T-helper 22 cell (primary cell): Measurements from ENCODE around the gene DIPK1A.

Experiments
- DNase-seq: peaks from one replicate; pipeline ENCODE4 v3.0.0-alpha.2; 2020; ENCODE audit warnings: low read depth

DIPK1A gene

DNA sequence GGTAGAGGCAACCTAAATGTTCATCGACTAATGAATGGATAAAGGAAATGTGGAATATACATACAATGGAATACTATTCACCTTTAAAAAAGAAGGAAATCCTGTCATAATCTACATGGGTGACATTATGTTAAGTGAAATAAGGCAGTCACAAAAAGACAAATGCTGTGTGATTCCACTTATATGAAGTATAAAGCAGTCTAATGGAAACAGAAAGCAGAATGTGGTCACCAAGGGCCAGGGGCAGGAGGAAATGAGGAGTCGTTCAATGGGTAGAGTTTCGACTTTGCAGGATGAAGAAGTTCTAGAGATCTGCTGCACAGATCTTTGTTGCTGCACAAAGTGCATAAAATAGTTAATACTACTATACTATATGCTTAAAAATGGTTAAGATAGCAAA, 7.8 kb downstream of the DIPK1A start:
- DNase-seq = peak; percentile 18

DNA sequence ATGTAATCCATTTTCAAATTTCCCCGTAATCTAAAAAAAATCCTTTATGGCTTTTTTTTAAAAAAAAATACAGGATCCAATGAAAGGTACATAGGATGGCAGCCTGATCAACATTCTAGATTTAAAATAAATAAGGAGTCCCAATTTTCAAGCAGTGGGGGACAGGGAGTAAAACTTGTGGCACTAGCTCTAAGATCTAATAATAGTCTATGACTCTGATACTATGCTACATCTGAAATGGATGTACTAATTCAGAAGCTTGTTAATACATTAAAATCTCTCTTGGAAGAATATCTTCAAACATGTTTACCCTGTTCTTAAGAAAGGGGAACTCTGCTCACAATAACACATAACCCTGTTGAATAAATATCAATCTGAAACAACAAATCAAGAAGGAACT, 8.5 kb downstream of the DIPK1A start:
- no peak for DNase-seq

DNA sequence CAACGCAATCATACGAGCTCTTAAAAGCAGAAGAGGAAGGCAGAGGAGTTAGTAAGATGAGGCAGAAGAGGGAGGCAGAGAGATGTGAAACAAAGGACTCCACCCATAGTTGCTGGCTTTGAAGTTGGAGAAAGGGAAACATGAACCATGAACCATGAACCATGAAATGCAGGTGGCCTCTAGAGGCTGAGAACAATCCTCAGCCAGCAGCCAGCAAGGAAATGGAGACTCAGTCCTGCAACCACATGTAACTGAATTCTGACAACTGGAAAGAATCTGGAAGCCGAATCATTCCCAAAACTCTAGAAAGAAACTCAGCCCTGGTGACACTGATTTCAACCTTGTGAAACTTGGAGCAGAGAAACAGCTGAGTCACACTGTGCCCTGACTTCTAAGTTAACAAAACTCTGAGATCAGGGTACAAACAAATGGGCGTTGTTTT, 10.1 kb downstream of the DIPK1A start:
- DNase-seq = no peak

DNA sequence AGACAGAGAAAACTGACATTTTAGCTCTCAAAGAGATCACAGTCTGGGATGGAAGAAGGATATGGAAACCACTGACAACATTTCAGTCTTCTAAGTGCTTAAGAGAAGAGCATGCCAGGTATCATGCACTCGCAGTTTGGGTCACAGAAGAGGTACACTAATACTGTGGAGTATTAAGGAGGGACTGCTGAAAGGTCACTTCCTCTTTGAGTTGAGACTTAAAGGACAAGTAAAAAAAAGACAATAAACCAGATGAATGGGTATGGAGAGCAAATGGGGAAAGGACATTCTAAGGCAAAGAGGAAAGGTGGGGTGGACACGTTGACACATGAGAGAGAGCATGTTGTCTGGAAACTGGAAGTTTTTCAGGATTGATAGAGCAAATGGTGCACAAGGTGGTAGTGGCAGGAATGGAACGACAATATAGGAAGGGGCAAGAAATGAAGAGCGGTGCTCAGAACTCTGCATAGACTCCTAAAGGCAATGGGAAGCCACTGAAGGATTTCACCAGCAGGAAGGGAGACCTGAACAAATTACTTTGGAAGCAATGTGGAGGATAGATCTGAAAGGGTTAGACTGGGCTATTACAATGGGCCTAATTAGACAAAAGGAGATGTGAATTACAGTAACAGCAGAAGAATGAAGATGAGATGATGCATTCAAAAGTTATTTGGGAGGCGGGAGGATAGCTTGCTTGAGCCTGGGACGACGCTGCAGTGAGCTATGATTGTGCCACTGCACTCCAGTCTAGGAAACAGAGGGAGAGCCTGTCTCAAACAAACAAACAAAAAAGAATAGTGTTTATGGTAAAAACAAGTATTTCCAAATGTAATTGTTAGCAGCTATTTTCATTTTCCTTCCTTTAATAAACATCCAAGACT, 11.1 kb downstream of the DIPK1A start:
- DNase-seq = no peak

DNA sequence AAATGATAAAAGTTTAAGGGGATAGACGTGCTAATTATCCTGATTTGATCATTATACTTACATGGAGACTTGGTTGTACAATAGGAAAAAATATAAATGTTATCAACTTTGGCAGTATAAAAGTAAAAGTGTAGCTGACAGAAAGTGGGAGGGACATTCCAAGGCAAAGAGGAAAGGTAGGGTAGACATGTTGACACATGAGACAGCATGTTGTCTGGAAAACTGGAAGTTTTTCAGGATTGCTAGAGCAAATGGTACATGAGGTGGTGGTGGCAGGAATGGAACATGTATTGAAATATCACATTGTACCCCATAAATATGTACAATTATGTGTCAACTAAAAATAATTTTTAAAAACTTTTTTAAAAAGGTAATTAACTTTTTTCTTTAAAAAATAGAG, 13.2 kb downstream of the DIPK1A start:
- DNase-seq = no peak

DNA sequence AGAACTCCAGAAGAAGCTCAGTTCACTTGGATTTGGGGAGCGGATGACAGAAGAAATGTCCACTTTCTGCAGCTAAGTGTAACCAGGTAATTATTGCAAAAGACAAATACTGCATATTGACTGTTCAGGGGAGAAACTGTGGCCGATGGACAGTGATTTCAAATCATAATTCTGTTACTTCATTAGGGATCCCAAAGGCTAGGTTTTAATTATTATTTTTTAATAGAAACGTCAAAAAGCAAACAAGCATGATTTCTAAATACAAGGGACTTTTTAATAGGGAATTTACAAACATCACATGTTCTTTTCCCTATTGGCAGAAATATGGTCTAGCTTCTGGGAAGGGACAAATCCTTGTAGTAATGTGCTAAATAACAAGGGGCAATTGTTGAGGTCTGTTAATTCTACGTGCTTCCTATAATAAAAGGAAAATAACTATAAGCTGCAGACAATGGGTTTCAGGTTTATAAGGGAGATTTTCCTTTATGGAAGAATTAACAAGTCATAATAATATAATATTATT, 15.5 kb downstream of the DIPK1A start:
- DNase-seq = no peak

DNA sequence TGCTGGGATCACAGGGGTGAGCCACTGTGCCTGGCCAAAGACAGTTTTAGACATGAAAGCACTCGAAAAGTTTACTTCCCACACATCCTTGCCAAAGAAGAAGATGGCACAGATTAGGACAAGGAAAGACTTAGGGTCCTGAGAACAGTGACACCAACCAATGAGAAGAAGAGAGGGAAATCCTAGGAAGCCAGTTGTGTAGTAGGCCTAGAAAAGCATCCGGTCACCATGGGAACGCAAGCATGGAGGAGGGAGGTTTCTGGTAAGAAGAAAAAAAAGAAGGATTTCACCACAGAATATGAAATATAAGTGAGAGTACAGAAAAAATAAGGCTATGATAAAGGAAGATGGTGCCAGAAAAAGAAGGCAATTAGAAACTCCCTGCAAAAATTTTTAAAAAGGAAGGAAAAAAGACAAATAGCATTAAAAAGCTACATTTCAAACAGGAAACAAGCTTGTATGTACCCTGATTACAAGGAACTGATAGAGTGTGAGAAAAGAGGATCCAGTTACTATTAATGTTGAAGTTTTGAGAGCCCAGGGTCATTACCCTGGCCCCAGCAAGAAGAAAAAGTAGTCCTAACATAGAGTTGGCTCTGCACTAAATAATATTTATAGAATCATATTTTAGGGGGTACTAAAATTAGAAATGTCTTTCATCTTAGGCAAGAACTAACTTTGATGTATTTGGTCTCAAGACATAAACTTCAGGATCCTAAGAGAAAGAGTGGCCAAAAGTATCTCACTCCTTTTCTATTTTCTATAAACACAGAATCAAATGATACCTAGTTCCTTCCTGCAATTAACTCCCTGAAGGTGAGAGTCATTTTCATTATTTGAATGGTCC, 16.1 kb downstream of the DIPK1A start:
- DNase-seq = no peak

DNA sequence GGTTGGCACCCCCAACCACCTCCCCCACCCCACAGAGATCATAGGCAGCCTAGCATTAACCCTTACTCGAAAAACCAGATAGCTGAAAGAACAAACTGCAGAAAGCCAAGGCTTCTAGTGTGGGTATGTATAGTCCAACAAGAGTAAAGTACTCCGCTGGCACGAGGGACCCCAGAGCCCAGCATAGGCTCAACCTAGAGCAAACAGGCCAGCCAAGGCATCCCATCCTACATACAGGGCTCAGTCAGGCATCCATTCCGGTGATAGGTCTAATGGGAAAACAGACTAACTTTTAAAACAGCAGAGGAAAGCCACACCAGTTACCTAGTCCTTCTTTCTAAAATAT, 17.8 kb downstream of the DIPK1A start:
- DNase-seq = no peak

DNA sequence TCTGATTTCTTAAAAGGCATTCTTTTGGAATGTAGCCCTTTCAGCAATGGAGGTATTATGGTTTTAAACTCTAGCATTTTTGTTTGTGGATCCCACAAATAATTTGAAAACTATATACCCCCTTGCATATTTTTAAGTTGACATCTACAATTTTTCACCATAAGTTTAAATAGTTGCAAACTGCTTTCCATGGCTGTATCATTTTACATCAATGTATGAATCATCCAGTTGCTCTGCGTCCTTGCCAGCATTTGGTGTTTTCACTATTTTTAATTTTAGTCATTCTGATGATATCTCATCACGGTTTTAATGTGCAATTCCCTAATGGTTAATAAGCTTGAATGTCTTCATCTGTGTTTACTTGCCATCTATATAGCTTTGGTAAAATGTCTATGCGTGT, 20.7 kb downstream of the DIPK1A start:
- DNase-seq = no peak

DNA sequence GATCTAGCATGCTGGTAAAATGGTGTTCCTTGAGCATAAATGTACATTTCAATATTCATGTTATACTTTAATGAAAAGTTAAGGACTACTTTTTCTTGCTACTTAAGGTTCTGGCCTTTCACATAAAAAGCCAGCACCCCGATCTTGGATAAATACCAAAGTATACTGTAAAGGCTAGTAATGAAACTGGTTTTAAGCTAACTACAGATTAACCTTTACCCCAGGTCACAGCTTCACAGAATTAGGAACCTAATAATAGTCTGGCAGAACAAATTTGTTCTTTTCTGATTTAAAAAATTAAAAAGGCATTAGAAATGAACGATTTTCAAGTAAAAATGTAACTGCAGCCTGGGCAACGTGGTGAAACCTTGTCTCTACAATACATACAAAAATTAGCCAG, 23.5 kb downstream of the DIPK1A start:
- no peak for DNase-seq

DNA sequence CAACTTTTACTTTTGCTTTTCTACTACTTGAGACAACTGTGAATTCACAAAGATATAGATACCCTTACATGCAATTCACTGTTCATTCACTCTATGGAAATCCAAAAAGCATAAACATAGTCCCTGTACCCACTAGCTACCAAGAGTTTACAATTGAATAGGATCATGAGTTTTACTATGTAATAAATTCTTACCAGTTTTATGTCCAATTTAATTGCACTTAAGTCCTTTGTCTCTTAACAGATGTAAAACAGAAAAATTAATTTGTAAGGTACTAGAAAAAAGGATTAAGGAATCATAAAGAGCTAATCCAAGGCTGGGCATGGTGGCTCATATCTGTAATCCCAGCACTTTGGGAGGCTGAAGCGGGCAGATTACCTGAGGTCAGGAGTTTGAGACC, 24.4 kb downstream of the DIPK1A start:
- DNase-seq = no peak

DNA sequence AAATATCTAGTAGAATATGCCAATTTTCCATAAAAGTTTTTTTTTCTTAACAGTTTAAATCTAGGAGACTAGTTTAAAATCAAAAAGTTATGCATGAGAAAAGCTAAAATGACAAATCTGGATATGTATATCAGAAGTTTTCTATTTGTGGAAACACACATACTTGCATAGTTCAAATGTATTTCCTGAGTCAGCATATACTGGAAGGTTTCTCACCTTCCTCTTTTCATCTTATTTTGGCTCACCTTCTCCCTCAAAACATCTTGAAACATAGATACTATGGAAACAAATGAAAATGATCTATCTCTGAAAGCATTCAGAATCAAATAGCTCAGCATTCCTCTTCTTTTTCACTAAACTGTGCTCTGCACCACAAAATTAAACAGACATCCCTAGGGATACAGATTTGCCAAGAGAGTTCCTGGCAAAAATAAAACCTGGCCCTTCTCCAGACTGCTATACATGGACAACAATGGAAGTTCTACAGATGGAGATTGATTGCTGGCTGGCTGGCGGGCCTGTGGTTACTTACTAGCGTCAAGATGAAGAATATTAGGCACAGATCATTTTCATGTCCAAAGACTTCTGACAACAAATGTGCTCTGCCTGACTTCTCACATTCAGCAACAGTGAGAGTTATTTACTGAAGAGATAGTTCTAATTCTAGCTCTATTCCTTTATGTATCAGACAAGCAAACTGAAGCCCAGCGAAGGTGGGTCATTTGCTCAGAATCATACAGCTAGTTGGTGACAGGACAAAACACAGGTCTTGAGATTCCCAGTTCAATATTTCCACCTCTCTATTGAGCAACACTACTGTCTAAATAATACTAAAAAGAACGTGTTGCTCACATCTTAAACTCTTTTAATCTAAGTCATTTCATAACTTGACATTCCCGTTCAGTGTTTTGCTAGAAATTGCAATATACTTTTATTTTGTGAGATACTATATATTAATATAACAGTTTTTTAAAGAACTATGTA, 26.6 kb downstream of the DIPK1A start:
- DNase-seq = no peak

DNA sequence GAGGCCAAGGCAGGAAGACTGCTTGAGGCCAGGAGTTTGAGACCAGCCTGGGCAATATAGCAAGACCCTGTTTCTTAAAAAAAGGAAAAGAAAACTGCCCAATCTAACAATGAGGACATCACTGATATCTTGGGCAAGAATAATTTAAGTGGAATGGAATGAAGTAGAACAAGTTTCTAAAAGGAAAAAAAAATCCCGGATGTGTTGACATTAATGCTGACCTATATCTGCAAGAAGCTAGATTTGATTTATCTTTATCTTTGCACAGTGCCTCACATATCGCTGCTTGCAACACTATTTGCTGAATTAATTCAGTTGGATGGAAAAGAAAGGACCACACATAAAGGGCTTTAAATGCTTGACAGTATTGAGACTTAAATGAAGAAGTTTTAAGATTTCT, 27.8 kb downstream of the DIPK1A start:
- DNase-seq = no peak

DNA sequence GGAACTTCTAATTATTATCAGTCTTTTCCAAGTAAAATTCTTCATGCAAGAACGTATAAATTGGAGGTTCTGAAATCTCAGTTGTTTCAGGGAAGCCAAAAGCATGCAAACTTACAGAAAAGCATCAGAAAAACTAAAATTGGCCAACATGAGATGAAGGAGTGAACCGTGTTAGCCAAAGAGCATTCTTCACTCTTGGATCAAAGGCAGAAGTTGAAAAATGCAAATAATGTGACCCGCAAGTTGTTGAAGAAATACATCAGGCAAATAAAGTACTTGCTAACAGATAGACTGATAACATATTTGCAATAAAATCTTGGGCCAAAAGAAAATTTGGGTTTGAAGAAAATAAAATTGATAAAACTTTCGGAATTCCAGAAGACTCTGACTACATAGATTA, 29.6 kb downstream of the DIPK1A start:
- no peak for DNase-seq

DNA sequence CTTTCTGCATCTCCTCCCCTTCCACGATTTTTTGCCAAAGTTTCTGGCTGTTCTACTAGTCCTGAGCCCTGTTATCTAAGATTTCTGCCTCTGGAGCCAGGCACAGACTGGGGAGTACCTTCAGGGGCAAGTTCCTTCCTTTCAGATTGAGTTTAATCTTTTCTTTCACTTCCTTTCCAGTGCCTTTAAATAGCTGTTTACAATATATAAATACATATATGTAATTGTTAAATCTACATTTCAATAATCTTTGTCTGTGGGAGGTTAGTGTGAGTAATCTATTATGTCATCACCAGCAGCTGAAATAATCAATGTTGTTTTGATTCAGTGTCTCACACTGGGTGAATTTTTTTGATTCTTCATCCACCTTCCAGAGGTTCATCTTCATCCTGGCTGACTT, 31.8 kb downstream of the DIPK1A start:
- DNase-seq = no peak

DNA sequence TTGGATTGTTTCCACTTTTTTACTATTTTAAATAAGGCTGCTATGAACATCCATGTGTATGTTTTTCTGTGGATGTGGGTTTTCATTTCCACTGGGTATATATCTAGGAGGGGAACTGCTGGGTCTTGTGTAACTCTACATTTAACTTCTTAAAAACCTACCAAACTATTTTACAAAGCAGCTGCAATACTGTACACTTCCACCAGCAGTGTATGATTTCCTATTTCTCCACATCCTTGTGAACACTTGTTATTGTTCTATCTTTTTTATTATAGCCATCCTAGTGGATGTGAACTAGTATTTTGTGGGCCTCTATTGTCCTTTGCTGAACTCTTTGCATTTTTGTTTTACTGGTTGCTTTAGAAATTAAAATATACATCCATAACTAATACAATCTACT, 33.4 kb downstream of the DIPK1A start:
- no peak for DNase-seq

DNA sequence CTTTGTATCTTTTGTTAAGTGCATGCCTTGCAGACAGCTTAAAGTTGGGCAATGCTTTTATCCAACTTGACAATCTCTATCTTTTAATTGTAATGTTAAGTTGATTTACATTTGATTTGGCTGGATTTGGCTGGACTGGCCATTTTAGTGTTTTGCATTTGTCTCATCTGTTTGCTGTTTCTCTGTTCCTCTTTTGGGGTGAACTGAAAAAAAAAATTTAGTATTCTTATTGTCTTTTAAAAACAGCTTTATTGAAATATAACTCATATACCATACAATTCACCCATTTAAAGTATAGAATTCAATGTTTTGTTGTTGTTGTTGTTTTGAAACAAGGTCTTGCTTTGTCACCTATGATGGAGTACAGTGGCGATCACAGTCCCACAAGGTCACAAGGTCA, 34.4 kb downstream of the DIPK1A start:
- no peak for DNase-seq

DNA sequence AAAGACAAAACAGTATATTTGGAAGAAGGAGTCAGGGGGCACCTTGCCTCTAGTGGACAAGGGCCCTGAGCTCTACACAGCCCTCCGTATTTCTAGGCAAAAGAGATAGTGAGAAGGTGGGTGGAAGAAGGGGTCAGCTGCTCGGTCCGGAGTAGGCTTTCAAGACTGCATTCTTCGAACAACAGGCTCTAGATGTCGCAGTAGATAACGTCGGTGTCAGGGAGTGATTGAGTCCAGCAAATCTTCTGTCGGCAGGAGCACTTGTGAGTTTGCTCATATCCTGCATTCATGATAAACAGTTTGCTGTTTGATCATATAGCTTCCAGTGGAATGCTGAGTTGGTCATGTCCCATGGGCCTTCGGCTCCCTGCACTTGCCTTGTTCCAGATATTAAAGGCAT, 36.8 kb downstream of the DIPK1A start:
- no peak for DNase-seq

DNA sequence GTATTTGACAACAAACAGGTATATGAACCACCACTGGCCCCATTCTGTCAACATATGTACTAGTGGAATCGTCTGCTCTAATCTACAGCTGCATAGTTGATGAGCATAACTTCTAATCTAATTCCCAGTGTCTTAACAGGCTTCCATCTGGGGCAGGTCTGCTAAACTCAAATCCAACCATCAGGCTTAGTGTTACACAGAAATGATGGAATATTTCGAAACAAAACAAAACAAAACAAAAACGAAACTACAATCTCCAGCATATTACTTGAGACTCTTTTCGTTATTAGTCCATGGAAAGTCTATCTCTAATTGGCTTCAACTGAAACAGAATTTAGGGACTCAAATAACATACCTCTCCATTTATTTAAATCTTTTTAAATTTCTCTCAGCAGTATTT, 37.6 kb downstream of the DIPK1A start:
- DNase-seq = no peak

DNA sequence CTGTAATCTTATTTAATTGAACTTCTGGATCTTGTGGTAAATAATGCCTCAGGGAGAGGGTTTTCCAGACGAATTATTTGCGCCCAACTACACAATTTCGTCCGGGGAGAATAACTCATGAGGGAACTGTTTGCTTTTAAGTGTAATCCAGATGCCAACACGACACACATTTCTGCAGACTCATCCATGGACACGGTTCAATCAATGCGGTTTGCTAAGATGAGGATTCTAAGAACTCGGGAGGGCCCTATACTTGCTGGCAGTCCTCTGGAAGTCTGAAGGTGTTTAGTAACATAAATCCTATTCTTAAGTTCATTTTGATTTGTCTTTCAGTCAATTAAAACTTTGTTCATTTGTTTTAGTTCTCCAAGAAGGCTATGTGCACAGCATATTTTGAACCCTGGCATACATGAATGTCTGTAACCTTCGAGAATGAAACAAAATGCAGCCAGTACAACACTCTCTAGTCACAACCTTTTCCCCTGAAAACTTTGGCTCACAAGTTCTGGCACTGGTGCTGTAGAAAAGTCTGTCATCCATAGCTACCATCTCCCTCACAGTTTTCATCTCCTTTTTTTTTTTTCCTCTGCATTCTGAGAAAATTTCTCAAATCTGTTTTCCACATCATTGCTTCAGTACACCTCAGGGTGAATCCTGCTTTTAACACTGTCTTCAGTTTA, 38.8 kb downstream of the DIPK1A start:
- no peak for DNase-seq
